ENCODE results near the gene TMEM145. TPM values are rescaled to one million over a fixed set of nuclear protein-coding genes. Genes with fewer than 3 reads are reported as not detected.

The TMEM145 gene
- total RNA-seq, 1 experiment from 2014 or later: 1.2 TPM

DNA sequence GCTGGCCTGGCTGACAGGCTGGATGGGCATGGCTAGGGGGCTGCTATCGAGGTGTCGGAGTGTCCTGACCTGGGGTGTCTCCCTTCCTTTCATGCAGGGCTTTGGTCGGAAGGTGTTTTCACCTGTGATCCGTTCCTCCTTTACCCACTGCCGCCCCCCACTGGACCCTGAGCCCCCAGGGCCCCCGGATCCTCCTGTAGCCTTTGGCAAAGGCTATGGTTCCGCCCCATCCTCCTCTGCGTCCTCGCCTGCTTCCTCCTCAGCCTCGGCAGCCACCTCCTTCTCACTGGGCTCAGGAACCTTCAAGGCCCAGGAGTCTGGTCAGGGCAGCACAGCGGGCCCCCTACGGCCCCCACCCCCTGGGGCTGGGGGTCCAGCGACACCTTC lies 23.0 kb upstream of the TMEM145 start:
- Histone ChIP-seq H3K4me2 (no peak overlapping the region), H3K27me3 (ENCODE audit: insufficient read depth, low read depth) (no peaks in the 10 kb centered on the region), H3K4me1 (replicated peaks; ENCODE audit: insufficient read depth) (0 out of 2 replicates have a peak, but pooled peaks cover 2% of the 10 kb centered on the region), H3K9me3 (ENCODE audit: insufficient read depth, low read depth) (no peaks in the 10 kb centered on the region), H4K20me1 (ENCODE audit: insufficient read depth) (peaks cover 9% of the 10 kb centered on the region; the same call in 1 of the 2 replicates), H3K36me3 (ENCODE audit: low read depth) (no peaks in the 10 kb centered on the region), H3K4me3 (no peak overlapping the region), H2AFZ (no peak overlapping the region), H3K79me2 (ENCODE audit: low read depth) (peaks cover 7% of the 10 kb centered on the region; the same call in 1 of the 2 replicates), H3K27ac (no peak overlapping the region), H3K9me2 (ENCODE audit: insufficient read depth) (no peaks in the 10 kb centered on the region), H3F3A (ENCODE audit: insufficient read depth, low read depth) (peaks cover 8% of the 10 kb centered on the region; the same call in 1 of the 2 replicates)
- BruUV-seq (replicated peaks): no TSS peak
- TF ChIP-seq EZH2 (IDR thresholded peaks at IDR 0.05; ENCODE audit: low read depth): no peak
- no peak for DNase-seq
- ChIA-PET CTCF (no interaction called here), POLR2A (ENCODE audit: unreplicated experiment) (no interaction called here)
- intact Hi-C loops (cut with micrococcal nuclease; ENCODE audit: unreplicated experiment): no loop called here

DNA sequence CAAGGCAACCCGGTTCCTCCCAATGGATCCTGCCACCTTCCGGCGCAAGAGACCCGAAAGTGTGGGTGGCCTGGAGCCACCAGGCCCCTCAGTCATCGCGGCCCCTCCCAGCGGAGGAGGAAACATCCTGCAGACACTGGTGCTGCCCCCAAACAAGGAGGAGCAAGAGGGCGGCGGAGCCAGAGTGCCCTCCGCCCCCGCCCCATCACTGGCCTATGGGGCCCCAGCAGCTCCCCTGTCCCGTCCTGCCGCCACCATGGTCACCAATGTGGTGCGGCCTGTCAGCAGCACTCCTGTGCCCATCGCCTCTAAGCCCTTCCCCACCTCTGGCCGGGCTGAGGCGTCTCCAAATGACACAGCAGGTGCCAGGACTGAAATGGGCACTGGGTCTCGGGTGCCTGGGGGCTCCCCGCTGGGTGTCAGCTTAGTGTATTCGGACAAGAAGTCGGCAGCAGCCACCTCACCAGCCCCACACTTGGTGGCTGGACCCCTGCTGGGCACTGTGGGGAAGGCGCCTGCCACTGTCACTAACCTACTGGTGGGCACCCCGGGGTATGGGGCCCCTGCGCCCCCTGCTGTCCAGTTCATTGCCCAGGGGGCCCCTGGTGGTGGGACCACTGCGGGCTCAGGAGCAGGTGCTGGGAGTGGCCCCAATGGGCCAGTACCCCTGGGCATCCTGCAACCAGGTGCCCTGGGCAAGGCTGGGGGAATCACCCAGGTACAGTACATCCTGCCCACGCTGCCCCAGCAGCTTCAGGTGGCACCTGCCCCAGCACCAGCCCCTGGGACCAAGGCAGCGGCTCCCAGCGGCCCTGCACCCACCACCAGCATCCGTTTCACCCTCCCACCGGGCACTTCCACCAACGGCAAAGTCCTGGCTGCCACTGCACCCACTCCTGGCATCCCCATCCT lies 22.3 kb upstream of the TMEM145 start:
- Histone ChIP-seq H3K27ac (no peak overlapping the region), H3K4me2 (no peak overlapping the region), H3K27me3 (ENCODE audit: insufficient read depth, low read depth) (no peaks in the 10 kb centered on the region), H3K4me1 (replicated peaks; ENCODE audit: insufficient read depth) (no peaks in the 10 kb centered on the region), H3K36me3 (ENCODE audit: low read depth) (no peaks in the 10 kb centered on the region), H4K20me1 (ENCODE audit: insufficient read depth) (peaks cover 2% of the 10 kb centered on the region; the same call in 1 of the 2 replicates), H3K9me2 (ENCODE audit: insufficient read depth) (no peaks in the 10 kb centered on the region), H3K79me2 (ENCODE audit: low read depth) (0 out of 2 replicates have a peak, but pooled peaks cover under 1% of the 10 kb centered on the region), H3F3A (ENCODE audit: insufficient read depth, low read depth) (peaks cover 7% of the 10 kb centered on the region; the same call in 1 of the 2 replicates), H2AFZ (no peak overlapping the region), H3K4me3 (no peak overlapping the region), H3K9me3 (ENCODE audit: insufficient read depth, low read depth) (no peaks in the 10 kb centered on the region)
- intact Hi-C loops (cut with micrococcal nuclease; ENCODE audit: unreplicated experiment): no loop called here
- TF ChIP-seq EZH2 (IDR thresholded peaks at IDR 0.05; ENCODE audit: low read depth) (no peak), CTCF (conservative IDR thresholded peaks at IDR 0.05) (peak; percentile 67)
- peak in 1 of 2 experiments; percentile 39 for DNase-seq
- ChIA-PET POLR2A (ENCODE audit: unreplicated experiment) (no interaction called here), CTCF (no interaction called here)
- BruUV-seq (replicated peaks): no TSS peak

GRCh38 chr19:42291435-42291810 lies 21.7 kb upstream of the TMEM145 start:
- H3K27me3 ChIP-seq (ENCODE audit: insufficient read depth, low read depth): no peaks in the 10 kb centered on the region
- no peaks in the 10 kb centered on the region for H3K9me3 ChIP-seq (ENCODE audit: insufficient read depth, low read depth)
- BruUV-seq (replicated peaks): no TSS peak
- no peaks in the 10 kb centered on the region for H3K9me2 ChIP-seq (ENCODE audit: insufficient read depth)
- intact Hi-C loops (cut with micrococcal nuclease; ENCODE audit: unreplicated experiment): no loop called here
- CTCF ChIA-PET: no interaction called here
- no peaks in the 10 kb centered on the region for H4K20me1 ChIP-seq (ENCODE audit: insufficient read depth)
- no peaks in the 10 kb centered on the region for H3K4me1 ChIP-seq (replicated peaks; ENCODE audit: insufficient read depth)
- no peak for DNase-seq
- H3K4me2 ChIP-seq: no peak overlapping the region
- H3K4me3 ChIP-seq: no peak overlapping the region
- no peak for TF ChIP-seq CTCF (conservative IDR thresholded peaks at IDR 0.05)
- no peak for TF ChIP-seq EZH2 (IDR thresholded peaks at IDR 0.05; ENCODE audit: low read depth)
- H3K36me3 ChIP-seq (ENCODE audit: low read depth): no peaks in the 10 kb centered on the region
- peaks cover 5% of the 10 kb centered on the region; the same call in 1 of the 2 replicates for H3F3A ChIP-seq (ENCODE audit: insufficient read depth, low read depth)
- no peaks in the 10 kb centered on the region for H3K79me2 ChIP-seq (ENCODE audit: low read depth)
- POLR2A ChIA-PET (ENCODE audit: unreplicated experiment): no interaction called here
- H2AFZ ChIP-seq: no peak overlapping the region
- H3K27ac ChIP-seq: no peak overlapping the region

Data from PC-9 (cell line).